Central memory CD8-positive, alpha-beta T cell (primary cell): ENCODE measurements around the gene ARPC2.
A peak's percentile ranks its signal among the peaks of the same experiment; 100 is the strongest.

Experiments used
- ATAC-seq: fragments of 150-1000 bp; cut with Tn5 transposase; replicated peaks from 2 replicates; pipeline ENCODE4 v1.10.0; 2022; ENCODE audit warnings: mild to moderate bottlenecking, moderate FRiP score, moderate number of reproducible peaks; ENCODE audit not compliant: poor library complexity, severe bottlenecking; ENCODE audit errors: extremely low read depth
- DNase-seq, 2 donors: peaks; one replicate each; pipeline ENCODE4 v3.0.0; 2021; ENCODE audit warnings: low spot score in 2 of 2
- H3K27ac Mint-ChIP-seq: one replicate; pipeline ENCODE4 v1.8.0; 2022; ENCODE audit warnings: low read depth, mild to moderate bottlenecking, moderate library complexity, mixed read lengths
- H3K27me3 Mint-ChIP-seq: one replicate; pipeline ENCODE4 v1.8.0; 2022; ENCODE audit warnings: mixed read lengths
- H3K36me3 Mint-ChIP-seq: one replicate; pipeline ENCODE4 v1.8.0; 2022; ENCODE audit warnings: mild to moderate bottlenecking, moderate library complexity, mixed read lengths; ENCODE audit not compliant: insufficient read depth
- H3K4me1 Mint-ChIP-seq: one replicate; pipeline ENCODE4 v1.8.0; 2022; ENCODE audit warnings: mixed read lengths
- H3K4me3 Mint-ChIP-seq: one replicate; pipeline ENCODE4 v1.8.0; 2022; ENCODE audit warnings: mild to moderate bottlenecking, moderate library complexity, mixed read lengths
- H3K9me3 Mint-ChIP-seq: one replicate; pipeline ENCODE4 v1.8.0; 2022; ENCODE audit warnings: mixed read lengths

ARPC2 gene

GRCh38 chr2:218221000-218221399, 4.0 kb downstream of the ARPC2 start:
- Mint-ChIP-seq H3K9me3 (no peaks in the 10 kb centered on the region), H3K36me3 (peaks cover 64% of the 10 kb centered on the region), H3K4me3 (peak overlapping the region; percentile 92), H3K27ac (peak overlapping the region; percentile 98), H3K27me3 (no peaks in the 10 kb centered on the region), H3K4me1 (peaks cover 86% of the 10 kb centered on the region)
- no peak for ATAC-seq
- DNase-seq = no peak

GRCh38 chr2:218223046-218223445, 6.1 kb downstream of the ARPC2 start:
- Mint-ChIP-seq H3K4me1 (peaks cover 89% of the 10 kb centered on the region), H3K27me3 (no peaks in the 10 kb centered on the region), H3K27ac (peak overlapping the region; percentile 98), H3K9me3 (no peaks in the 10 kb centered on the region), H3K4me3 (peak overlapping the region; percentile 92), H3K36me3 (peaks cover 69% of the 10 kb centered on the region)
- DNase-seq (no peak), ATAC-seq (peak; percentile 74)

- ATAC-seq (no peak), DNase-seq (no peak)
- Mint-ChIP-seq H3K4me3 (peak overlapping the region; percentile 41), H3K4me1 (peaks cover 90% of the 10 kb centered on the region), H3K27me3 (no peaks in the 10 kb centered on the region), H3K27ac (peak overlapping the region; percentile 88), H3K36me3 (peaks cover 71% of the 10 kb centered on the region), H3K9me3 (no peaks in the 10 kb centered on the region)
Observed at GRCh38 chr2:218224186-218224585, 7.2 kb downstream of the ARPC2 start.

DNA sequence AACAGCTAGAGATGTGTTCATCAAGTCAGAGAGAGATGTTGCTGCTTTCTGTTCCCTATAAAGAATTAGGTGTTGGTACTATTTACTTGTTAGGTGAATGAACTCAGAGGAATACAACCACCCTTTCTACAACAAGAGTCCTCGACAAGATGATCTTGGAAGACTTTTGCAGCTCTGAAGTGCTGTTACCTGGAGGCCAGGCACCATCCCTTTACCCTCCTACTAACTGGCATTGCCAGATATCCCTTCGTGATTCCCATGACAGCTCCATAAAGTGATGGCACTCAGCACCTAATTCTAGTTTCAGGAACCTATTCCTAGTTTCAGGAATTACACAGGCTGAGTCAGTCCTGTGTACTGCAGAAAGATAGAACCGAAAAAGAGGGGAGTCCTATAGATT, 9.9 kb downstream of the ARPC2 start:
- peaks cover 82% of the 10 kb centered on the region for H3K4me1 Mint-ChIP-seq
- ATAC-seq = no peak
- H3K36me3 Mint-ChIP-seq = peaks cover 77% of the 10 kb centered on the region
- no peaks in the 10 kb centered on the region for H3K9me3 Mint-ChIP-seq
- H3K27me3 Mint-ChIP-seq = no peaks in the 10 kb centered on the region
- H3K4me3 Mint-ChIP-seq = peak overlapping the region; percentile 36
- DNase-seq = no peak
- peak overlapping the region; percentile 88 for H3K27ac Mint-ChIP-seq

DNA sequence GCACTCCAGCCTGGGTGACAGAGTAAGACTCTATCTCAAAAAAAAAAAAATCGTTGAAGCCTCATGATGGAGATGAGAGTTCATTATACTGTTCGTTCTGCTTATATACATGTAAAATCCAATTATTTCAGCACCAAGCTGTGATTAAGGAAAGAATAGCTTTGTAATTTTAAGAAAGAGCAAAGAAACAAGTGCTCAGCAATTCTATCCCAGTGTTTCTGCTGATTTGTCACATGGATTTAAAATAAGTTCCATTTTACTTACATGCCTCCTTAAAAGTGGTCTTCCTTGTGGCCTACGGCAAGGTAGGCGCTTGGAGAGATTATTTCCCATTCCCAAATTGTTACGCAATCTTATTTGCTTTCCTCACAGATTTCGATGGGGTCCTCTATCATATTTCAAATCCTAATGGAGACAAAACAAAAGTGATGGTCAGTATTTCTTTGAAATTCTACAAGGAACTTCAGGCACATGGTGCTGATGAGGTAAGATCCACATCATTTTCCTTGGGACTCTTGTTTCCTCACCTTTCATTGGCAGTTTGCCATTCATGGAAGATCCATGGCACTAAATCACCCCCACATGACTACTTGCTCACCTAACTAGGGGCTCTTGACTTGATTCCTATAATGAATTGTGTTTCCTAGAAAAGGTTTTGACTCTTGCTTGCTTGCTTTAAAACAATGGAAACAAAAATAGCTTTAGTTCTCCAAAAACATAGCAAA, 11.5 kb downstream of the ARPC2 start:
- peak overlapping the region; percentile 59 for H3K4me3 Mint-ChIP-seq
- peak overlapping the region; percentile 89 for H3K27ac Mint-ChIP-seq
- H3K9me3 Mint-ChIP-seq = no peaks in the 10 kb centered on the region
- ATAC-seq (no peak), DNase-seq (no peak)
- no peaks in the 10 kb centered on the region for H3K27me3 Mint-ChIP-seq
- H3K36me3 Mint-ChIP-seq = peaks cover 81% of the 10 kb centered on the region
- H3K4me1 Mint-ChIP-seq = peaks cover 76% of the 10 kb centered on the region

GRCh38 chr2:218229239-218229638, 12.2 kb downstream of the ARPC2 start:
- no peak for DNase-seq
- Mint-ChIP-seq H3K36me3 (peaks cover 86% of the 10 kb centered on the region), H3K27me3 (no peaks in the 10 kb centered on the region), H3K27ac (peak overlapping the region; percentile 89), H3K4me3 (peak overlapping the region; percentile 59), H3K9me3 (no peaks in the 10 kb centered on the region), H3K4me1 (peaks cover 77% of the 10 kb centered on the region)
- ATAC-seq = peak; percentile 84

GRCh38 chr2:218229851-218230250, 12.9 kb downstream of the ARPC2 start:
- ATAC-seq = peak; percentile 57
- no peak for DNase-seq
- Mint-ChIP-seq H3K4me1 (peaks cover 77% of the 10 kb centered on the region), H3K9me3 (no peaks in the 10 kb centered on the region), H3K27me3 (no peaks in the 10 kb centered on the region), H3K36me3 (peaks cover 85% of the 10 kb centered on the region), H3K4me3 (peak overlapping the region; percentile 62), H3K27ac (peak overlapping the region; percentile 63)

- H3K27me3 Mint-ChIP-seq = no peaks in the 10 kb centered on the region
- DNase-seq (no peak), ATAC-seq (peak; percentile 67)
- no peaks in the 10 kb centered on the region for H3K9me3 Mint-ChIP-seq
- H3K4me1 Mint-ChIP-seq = peaks cover 67% of the 10 kb centered on the region
- peak overlapping the region; percentile 63 for H3K27ac Mint-ChIP-seq
- peaks cover 85% of the 10 kb centered on the region for H3K36me3 Mint-ChIP-seq
- H3K4me3 Mint-ChIP-seq = peak overlapping the region; percentile 62
Observed at GRCh38 chr2:218230882-218231281, 13.9 kb downstream of the ARPC2 start.

DNA sequence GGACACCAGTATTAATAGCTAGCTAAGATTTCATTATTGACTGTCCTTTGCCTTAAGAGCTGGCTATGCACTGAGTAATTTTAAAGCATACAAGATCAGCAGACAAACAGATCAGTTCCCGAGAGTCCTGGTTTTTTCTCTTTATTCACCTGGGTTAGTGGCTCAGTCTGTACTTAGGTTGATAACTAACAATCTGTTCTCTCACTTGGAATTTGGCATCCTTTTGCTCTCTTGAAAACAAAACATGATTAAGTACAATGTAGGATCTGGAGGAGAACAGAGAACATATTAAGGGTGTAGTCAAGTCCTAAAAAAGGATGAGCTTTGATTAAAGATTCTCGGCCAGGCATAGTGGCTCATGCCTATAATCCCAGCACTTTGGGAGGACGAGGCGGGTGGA, 16.6 kb downstream of the ARPC2 start:
- Mint-ChIP-seq H3K27ac (peak overlapping the region; percentile 44), H3K27me3 (no peaks in the 10 kb centered on the region), H3K4me1 (peaks cover 47% of the 10 kb centered on the region), H3K36me3 (peaks cover 86% of the 10 kb centered on the region), H3K4me3 (no peak overlapping the region), H3K9me3 (no peaks in the 10 kb centered on the region)
- DNase-seq (no peak), ATAC-seq (no peak)

DNA sequence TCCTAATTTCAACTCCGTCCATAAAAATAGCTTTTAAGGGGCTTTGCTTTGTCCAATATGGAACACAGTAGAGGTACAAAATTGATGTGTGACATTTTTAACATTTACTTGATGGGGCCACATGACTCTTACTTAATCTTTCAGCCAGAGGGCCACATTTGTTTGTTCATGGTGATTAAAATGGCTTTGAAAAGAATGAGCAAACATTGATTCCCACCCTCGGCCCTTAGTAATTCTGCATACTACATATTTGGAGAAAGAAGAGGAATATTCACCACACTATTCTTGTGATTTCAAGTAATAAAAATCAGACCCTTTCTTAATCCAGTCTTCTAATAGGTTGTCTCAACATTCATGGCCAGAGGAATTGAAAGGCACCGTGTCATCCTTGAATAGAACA, 17.5 kb downstream of the ARPC2 start:
- Mint-ChIP-seq H3K4me3 (no peak overlapping the region), H3K27ac (peak overlapping the region; percentile 49), H3K36me3 (peaks cover 92% of the 10 kb centered on the region), H3K4me1 (peaks cover 38% of the 10 kb centered on the region), H3K27me3 (no peaks in the 10 kb centered on the region), H3K9me3 (no peaks in the 10 kb centered on the region)
- ATAC-seq (no peak), DNase-seq (no peak)

DNA sequence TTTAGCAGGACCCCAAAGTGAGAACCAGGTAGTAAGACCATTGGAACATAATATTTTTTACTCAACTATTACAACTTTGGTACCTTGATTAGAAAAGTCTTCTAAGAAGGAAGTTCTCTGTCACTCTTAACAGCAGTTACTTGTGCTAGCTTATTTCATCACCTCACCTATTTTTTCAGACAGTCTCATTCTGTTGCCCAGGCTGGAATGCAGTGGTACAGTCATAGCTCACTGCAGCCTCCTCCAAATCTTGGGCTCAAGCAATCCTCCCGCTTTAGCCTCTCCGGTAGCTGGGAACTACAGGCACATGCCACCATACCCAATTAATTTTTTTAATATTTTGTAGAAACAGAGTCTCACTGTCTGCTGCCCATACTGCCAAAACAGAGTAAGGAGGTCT, 18.0 kb downstream of the ARPC2 start:
- Mint-ChIP-seq H3K27ac (peak overlapping the region; percentile 49), H3K9me3 (no peaks in the 10 kb centered on the region), H3K4me3 (no peak overlapping the region), H3K4me1 (peaks cover 38% of the 10 kb centered on the region), H3K27me3 (no peaks in the 10 kb centered on the region), H3K36me3 (peaks cover 95% of the 10 kb centered on the region)
- DNase-seq (no peak), ATAC-seq (no peak)

GRCh38 chr2:218236829-218237228, 19.8 kb downstream of the ARPC2 start:
- Mint-ChIP-seq H3K4me3 (no peak overlapping the region), H3K27ac (no peak overlapping the region), H3K36me3 (peaks cover 95% of the 10 kb centered on the region), H3K9me3 (no peaks in the 10 kb centered on the region), H3K4me1 (peaks cover 24% of the 10 kb centered on the region), H3K27me3 (no peaks in the 10 kb centered on the region)
- DNase-seq (no peak), ATAC-seq (no peak)

- Mint-ChIP-seq H3K4me3 (no peak overlapping the region), H3K27ac (no peak overlapping the region), H3K27me3 (no peaks in the 10 kb centered on the region), H3K4me1 (peaks cover 20% of the 10 kb centered on the region), H3K36me3 (peaks cover 93% of the 10 kb centered on the region), H3K9me3 (no peaks in the 10 kb centered on the region)
- DNase-seq (no peak), ATAC-seq (no peak)
Observed at GRCh38 chr2:218238887-218239286, 21.9 kb downstream of the ARPC2 start.
